Stimulated activated CD4-positive, alpha-beta T cell treated with anti-CD3 and anti-CD28 coated beads, TNF-alpha, amount 100 ng/mL, for 4 hours (primary cell): ENCODE results near the gene LILRB5.
"Not testable (repeated sequence)": the region's sequence is repeated elsewhere in the genome, so short reads cannot be mapped to it uniquely, and the experiment has no call there.

ENCODE experiments used
- DNase-seq, 3 experiments: peaks; one replicate each; pipeline ENCODE4 v3.0.0-alpha.2; 2020; ENCODE audit warnings: low read depth in 3 of 3

Gene LILRB5

DNA sequence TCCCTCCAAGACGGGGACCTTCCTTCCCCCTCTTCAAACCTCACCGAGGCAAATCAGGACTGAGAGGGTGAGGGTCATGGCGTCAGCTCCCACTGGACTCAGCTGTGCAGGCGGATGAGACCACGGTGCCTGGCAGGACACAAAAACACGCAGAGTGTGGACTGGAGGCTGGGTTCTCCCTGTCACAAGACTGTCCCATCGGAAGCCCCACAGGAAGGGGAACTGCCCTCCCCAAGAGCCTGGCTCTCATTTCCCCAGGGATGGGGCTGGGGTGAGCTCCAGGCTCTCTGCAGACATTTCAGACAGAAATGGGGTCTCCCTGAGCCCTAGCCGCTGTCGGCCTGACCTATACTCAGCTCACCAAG, at the start of gene LILRB5:
Gene LILRB5 (minus strand): TSS at position 158 of the 365 bp plus-strand sequence. CDS start 80 bp downstream, at position 78.
- DNase-seq: no peak

DNA sequence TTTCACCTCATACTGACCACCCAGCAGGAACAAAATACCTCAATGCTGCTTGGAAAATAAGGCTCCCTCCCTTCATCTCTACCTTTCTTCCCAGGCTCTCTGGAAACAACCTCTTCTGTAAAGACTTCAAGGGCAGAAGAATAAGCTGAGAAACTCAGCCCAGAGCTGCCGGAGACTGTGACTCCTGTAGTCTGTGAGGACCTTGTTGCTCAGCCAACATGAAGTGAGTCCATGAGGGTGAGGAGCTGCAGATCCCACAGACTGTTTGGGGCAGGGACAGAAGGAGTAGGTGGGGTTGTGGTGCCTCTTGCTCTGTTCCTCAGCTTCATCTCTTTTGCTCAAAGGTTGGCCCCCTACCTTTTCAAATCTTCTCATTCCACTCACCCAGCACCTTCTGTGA, 48.1 kb upstream of the LILRB5 start:
- DNase-seq: no peak

DNA sequence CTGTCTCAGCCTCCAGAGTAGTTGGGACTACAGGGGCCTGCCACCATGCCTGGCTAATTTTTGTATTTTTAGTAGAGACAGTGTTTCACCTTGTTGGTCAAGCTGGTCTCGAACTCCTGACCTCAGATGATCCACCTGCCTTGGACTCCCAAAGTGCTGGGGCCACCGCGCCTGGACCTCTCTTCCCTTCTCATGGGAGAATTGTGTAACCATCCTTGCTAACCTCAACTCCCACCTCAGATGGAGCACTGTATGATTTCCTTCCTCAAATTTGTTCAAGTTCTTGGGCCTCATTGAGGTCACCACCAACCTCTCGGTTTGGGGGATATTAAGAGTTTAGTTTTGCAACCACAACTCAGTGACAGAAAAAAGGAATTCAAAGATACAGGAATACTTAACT, 45.2 kb upstream of the LILRB5 start:
- no peak for DNase-seq

DNA sequence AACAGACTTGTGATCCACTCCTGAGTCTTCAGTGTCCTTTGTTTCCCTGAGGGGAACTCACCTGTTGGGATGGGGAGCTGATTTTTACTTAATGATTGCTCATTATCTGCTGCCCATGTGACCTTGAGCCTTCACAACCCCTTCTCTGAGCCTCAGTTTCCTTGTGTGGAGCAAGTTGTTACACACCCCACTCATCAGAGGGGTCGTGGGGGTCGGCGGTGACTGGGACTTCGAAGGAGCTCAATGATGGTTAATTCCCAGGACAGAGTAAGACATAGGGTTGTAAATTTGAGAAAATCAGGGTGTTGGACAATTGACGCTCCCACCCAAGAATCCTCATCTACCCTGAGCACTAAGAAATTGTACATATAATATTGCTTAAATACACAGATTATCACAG, 42.4 kb upstream of the LILRB5 start:
- no peak for DNase-seq

DNA sequence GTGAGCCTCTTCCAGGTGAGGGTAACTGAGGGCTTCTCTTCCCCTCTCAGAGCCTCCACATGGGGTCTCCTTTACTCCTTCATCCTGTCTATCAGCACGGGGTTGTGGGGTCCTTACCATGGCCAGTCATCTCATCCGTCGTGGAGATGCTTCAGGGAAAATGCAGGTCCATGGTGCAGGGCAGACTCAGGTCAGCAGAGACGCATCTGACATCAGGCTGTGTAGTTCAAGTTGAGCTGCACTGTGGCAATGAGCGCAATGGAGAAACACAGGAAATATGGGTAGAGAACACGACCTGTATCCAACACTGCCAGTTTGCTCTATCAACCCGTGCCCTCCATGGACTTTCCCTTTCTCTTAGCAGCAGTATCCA, 42.0 kb upstream of the LILRB5 start:
- DNase-seq: no peak

DNA sequence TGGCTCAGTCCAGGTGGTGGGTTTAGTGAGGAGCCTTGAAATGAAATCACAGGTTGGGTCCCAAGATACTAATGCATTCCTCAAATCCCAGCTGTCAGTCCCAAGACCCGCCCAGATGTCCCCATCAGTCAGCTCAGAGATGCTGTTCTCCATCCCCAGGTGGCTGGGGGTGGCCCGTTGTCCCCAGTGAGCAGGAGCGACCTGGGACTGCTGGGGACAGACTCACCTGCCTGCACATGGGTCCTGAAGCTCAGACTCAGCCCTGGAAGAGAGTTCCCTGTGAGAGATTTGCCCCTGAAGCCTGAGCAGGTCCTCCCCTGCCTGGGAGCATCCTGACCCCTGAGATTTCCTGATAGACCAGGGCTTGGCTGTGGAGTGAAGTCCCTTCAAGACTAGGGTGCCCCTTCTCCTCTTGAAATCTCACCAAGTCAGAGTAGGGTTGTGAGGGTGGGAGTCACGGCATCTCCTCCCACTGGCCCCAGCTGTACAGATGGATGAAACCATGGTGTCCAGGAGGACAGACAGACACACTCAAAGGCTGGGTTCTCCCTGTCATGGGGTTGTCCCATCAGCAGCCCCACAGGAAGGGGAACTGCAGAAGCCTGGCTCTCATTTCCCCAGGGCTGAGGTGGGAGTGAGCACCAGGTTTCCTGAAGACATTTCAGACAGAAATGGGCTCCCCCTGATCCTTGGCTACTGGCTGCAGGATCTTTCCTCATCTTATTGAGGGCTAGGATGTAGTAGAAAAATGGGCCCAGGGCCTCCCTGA, 41.5 kb upstream of the LILRB5 start:
- no peak for DNase-seq

DNA sequence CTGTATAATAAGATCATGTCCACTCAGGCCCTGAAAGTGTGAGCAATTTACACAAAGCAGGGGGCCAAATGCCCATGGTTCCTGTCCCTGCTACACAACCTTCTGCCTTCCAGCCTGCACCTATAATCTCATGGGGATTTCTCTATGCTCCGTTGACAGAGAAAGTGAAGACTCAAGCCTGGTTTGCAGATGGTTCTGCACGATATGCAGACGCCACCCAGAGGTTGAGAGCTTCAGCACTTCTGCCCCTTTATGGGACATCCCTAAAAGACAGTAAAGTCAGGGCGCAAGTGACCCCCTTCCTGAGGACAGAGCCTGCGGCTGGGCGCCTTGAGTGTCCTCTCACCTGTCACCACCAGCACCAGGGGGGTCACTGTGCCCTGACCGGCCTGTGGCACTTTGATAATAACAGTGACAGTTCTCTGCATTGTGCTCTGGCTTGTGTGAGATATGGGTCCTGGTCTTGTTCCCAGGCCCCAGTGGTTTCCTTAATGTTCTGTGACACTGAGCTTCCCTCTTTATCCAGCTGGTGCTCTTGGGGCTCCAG, 40.8 kb upstream of the LILRB5 start:
- no peak for DNase-seq

DNA sequence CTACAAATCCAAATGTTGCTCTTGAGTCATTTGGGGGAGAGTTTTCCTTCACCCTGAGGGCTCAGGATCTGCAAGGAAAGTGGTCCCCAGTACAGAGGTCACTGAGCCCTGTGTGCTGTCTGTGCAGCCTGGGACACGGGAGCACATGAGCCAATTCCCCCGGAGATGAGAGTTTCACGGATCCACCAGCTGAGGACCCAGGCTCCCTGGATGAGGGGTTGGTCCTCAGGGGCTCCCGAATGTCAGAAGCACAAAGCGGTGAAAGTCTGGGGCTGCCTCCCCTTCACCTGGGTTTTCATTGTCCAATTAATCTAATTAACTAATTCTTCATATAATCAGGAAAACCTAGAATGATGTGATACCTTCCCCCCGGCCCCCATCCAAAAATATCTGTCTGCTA, 37.5 kb upstream of the LILRB5 start:
- no peak for DNase-seq

DNA sequence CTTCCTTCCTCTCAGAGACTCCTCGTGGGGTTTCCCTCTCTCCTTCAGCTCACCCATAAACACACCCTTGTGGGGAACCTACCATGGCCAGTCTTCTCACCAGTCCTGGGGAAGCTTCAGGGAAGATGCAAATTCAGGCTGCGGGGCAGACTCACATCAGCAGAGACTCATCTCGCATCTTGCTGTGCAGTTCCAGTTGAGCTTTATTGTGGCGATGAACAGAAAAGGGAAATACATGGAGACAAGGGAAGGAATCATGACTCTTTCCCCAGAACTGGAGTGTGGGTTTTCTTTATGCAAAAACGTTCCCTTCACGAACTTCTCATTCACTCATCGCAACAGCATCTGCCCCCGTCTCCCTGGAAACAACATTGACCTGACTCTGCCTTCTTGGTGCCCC, 32.1 kb upstream of the LILRB5 start:
- not testable (repeated sequence) for DNase-seq

DNA sequence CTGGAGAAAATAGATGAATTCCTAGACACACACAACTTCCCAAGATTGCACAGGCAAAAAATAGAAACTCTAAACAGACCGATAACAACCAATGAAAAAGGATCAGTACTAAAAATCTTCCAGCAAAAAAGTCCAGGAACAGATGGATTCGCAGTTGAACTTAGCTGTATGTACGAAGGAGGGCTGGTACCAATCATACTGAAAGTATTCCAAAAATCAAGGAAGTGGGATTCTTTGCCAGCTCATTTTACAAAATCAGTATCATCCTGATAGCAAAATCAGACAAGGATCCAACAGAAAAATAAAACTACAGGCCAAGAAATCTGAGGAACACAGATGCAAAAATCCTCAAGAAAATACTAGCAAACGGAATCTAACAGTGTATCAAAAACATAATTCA, 30.4 kb upstream of the LILRB5 start:
- DNase-seq: no peak

DNA sequence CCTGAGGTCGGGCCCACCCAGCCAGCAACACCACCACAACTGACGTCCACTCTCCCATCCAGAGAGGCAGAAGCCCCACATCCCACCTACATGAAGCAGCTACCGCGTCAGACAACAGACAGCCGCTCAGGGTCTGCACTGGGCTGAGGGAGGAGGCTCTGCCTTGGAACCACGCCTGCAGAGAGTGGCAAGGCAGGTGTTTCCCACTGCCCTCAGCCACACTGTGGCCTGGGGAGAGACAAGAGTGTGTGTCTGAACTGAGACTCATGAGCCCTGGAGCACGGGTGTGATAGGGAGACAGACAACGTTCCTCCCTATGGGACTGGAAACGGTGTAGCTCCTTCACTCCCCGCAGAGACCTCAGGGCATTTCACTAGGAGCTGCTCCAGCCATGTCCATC, 29.2 kb upstream of the LILRB5 start:
- not testable (repeated sequence) for DNase-seq

DNA sequence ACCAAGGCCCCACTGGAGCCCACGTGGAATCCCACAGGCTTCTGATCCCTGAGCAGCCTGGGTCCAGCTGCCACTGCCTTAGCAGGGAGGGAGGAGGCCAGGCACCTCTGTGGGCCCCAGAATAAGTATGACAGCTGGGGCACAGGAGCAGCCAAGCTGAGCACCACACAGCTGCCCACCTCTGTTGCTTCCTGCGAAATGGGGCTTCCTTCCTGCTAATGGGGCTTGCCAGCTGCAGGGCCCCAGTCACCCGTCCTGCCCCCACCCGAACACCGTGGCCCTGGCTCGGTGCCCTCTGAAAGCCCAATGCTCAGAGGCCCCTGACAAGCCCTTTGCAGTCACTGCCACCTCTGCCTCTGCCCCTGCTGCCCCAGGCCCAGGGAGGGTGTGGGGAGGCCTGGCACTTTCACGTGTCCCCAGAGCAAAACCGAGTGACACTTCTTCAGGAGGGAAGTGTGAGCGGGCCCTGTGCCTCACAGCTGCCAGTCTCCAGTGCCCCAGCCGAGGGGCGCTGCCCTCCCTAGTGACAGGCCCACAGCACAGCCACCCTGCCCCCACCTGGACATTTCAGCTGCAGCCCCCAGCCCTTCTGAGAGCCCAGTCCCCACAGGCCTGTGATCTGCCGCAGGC, 28.5 kb upstream of the LILRB5 start:
- not testable (repeated sequence) for DNase-seq

DNA sequence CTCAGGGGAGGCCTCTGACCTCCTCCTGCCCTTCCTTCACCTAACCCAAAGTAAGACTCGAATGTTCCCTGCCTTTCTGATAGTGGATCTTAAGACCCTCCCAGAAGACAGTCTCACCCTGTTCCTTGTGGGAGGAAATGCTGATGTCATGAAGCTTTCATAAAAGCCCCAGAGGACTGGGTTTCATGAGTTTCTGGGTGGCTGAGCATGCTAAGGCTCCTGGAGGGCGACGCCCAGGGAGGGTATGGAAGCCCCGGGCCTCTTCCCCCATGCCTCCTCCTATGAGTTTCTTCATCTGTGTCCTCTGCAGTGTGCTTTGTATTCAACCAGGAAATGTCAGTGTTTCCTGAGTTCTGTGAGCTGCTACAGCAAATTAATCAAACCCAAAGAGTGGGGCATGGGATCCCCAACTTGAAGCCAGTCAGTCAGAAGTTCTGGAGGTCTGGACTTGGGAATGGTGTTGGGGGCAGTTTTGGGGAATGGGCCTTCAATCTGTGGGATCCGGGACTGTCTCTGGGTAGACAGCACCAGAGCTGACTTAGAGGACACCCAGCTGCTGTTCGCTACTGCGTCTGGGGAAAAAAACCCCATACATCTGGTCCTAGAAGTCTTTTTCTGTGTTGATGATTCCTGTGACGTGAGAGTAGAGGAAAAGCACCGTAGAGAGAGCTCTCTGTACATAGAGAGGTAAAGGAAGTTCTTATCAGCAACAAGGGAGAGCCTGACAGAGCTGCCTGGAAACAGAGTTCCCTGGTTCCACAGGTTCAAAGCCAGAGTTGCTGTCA, 25.8 kb upstream of the LILRB5 start:
- no peak for DNase-seq

DNA sequence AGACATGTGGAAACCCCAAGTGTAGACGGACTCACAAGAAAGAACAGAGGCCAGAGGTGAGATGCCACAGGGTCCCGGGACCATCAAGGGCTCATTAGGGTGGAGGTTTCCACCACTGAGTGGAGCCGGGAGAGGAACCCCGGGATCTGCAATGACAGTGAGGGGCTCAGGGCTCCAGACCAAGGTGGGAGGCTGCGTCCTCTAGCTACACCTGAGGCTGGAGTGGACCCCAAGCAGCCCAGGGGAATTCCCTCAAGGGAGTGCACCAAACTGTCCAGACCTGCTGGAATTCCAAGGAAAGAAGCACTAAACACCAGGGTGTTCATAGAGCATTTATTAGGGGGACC, 24.6 kb upstream of the LILRB5 start:
- not testable (repeated sequence) for DNase-seq

DNA sequence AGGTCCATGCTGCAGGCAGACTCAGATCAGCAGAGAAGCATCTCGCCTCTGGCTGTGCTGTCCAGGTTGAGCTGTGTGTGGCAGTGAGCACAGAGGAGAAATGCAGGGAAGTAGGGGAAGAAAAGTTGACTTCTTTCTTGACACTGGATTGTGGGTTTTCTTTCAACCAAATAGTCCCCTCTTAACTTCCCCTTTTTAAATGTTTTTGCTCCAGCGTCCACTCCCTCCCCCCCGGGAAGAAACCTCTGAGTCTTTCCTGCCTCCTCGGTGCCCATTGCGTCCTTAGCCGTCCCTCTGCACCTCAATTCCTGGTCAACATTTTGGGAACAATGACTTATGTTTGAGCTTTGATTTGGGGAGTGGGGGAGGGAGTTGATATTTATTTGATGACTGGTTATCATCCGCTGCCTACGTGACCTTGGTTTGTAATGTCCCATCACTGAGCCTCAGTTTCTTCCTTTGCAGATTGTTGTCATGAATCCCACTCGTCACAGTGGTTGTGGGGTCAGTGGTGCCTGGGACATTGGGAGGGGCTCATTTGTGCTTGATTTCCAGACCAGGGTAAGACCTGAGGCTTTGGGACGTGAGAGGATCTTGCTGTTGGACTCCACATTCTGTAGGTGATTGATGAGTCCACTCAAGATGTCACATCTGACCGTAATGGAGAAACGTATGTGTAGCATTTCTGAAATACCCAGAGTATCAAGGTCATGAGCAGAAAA, 24.1 kb upstream of the LILRB5 start, which contains the start of gene LILRB2:
Gene LILRB2 (minus strand): TSS at position 104 of the 722 bp plus-strand sequence. CDS start 614 bp downstream, outside the sequence.
- no peak for DNase-seq

DNA sequence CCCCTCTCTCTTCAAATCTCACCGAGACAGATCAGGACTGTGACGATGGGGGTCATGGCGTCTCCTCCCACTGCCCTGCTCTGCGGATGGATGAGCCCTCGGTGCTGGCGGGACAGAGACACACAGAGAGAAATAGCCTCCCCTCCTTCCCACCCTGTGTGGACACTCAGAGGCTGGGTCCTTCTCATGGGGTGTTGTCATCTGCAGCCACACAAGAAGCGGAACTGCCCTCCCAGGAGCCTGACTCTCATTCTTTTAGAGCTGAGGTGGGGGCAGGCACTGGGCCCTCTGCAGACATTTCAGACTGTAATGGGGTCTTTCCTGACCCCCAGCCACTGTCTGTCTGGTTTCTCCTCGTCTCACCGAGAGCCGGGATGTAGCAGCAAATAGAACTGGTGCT, 23.4 kb upstream of the LILRB5 start:
- not testable (repeated sequence) for DNase-seq

DNA sequence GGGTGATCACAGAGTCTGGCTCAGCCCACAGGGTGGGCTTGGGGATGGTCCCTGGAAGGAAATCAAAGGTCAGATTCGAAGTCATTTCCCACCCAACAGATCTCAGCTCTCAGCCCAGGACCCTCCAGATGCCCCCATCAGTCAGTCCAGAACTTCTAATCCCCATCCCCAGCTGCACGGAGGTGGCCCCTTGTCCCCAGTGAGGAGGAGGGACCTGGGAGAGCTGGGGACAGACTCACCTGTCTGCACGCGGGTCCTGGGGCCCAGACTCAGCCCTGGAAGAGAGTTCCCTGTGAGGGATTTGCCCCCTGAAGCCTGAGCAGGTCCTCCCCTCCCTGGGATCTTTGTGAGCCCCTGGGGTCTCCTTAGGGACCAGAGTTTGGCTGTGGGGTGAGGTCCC, 23.0 kb upstream of the LILRB5 start:
- DNase-seq: not testable (repeated sequence)

DNA sequence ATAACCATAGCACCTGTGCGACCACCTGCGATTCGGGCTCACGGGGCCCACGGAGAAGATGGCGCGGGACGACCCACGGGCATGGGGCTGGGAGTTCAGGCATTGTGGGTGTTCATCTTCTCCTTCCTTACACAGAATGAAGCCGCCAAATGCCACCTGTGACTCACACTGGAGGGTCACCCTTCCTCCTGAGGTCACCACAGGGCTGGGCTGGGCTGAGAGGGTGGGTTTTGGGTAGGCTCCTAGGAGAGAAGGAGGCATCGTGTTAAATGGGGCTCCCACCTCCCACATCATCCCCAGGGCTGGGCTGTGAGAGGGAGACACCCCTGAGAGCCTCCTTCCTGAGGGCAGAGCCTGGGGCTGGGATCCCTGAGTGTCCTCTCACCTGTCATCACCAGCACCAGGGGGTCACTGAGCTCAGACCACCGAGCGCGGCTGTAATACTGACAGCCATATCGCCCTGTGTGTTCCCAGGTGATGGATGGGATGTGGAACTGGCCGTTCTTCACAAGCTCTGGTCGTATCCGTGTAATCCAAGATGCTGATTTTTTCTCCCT, 22.4 kb upstream of the LILRB5 start:
- no peak for DNase-seq

DNA sequence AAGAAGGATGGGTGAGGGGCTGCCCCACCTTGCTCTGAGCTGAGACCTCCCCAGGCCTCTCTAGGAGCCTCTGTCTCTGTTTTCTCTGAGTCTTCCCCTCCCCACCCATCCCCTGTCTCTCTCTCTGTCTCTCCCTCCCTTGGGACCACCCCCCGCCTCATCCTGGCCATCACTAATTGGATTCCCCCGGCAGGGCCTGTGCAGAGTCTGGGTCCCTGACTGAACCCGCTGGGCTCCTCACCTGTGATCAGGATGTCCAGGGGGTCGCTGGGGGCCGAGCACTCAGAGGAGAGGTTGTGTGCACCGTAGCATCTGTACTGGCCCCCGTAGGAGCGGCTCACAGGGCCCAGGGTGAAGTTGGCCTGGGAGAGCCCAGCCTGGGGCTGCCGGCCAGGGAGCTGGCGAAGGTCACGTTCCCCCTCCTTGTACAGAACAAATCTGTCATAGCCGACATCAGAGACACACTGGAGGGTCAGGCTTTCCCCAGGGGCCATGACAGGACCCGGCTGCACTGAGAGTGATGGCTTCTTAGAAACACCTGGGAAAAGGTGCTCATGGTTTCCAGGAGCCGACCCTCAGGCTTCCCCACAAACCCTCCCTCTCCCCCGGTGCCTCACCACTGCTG, 21.6 kb upstream of the LILRB5 start:
- DNase-seq: not testable (repeated sequence)

DNA sequence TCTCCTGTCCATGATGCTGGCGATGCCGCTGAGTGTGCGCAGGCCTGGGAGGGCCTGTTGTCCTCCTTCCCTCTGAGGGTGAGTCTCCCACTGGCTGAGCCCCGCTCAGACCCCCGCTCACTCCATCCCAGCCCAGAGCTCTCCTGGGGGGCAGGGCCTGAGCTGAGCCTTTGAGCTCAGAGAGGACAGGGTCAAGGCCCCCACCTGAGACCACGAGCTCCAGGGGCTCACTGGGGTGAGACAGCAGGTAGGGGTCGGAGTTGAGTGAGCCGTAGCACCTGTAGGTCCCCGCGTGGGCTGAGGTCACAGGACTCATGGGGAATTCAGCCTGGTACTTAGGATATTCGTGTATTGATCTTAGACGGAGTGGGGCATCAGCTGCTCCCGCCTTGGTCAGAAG, 21.0 kb upstream of the LILRB5 start:
- not testable (repeated sequence) for DNase-seq

DNA sequence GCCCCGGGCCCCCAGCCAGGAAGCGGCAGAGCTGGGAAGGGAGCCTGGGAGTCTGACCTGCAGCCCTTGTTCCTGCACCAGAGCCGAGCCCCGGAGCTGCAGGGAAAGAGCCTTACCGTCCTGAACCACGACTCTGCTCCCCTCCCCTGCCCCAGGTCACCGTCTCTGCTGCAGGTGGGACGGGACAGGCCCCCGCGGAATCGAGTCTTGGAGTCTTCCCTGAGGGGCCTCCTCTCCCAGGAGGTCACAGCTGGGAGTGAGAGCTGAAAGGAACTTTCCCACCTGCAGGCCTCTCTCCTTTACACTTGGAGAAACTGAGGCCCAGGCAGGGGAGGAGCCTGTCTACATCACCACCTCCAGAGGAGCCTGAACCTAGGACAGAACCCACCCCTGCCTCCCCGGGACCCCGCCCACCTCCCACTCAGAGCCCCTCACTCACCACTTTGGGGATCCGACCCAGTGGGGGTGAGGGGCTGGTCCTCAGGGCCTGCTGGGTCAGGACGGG, 20.1 kb upstream of the LILRB5 start:
- not testable (repeated sequence) for DNase-seq
